Large intestine (tissue), 1 donor: Measurements from ENCODE around the gene VRK3. TPM values are rescaled to one million over a fixed set of nuclear protein-coding genes. Genes with fewer than 3 reads are reported as not detected.

ENCODE experiments used
- polyA plus RNA-seq: library from polyadenylated mRNA; unstranded; fragments of 120-200 nt; gene quantifications from one replicate; pipeline ENCODE4 v1.2.1, GENCODE V29; 2013

VRK3 gene
- polyA plus RNA-seq, 1 donor, result 52.9 TPM

Other genes with a start within 250 kb of the VRK3 start
- 18.4 TPM for gene FUZ, start 212.1 kb downstream of the VRK3 start, polyA plus RNA-seq
- 57.7 TPM for gene MED25, start 207.1 kb downstream of the VRK3 start, polyA plus RNA-seq
- gene PTOV1, start 174.2 kb downstream of the VRK3 start, polyA plus RNA-seq, result 153 TPM
- gene PNKP, start 157.8 kb downstream of the VRK3 start, polyA plus RNA-seq, result 61.2 TPM
- gene AKT1S1, start 148.0 kb downstream of the VRK3 start, polyA plus RNA-seq, result 38.5 TPM
- gene TBC1D17, start 147.7 kb downstream of the VRK3 start, polyA plus RNA-seq, result 31.6 TPM
- 3.5 TPM for gene IL4I1, start 128.5 kb downstream of the VRK3 start, polyA plus RNA-seq
- gene ATF5, start 96.2 kb downstream of the VRK3 start, polyA plus RNA-seq, result 44.7 TPM
- gene NUP62, start 95.9 kb downstream of the VRK3 start, polyA plus RNA-seq, result 46.2 TPM
- gene SIGLEC11, start 64.2 kb downstream of the VRK3 start, polyA plus RNA-seq, result 23.8 TPM
- gene ZNF473, start 633 bp upstream of the VRK3 start, polyA plus RNA-seq, result 6.7 TPM
- not detected for gene IZUMO2, start 137.9 kb upstream of the VRK3 start, polyA plus RNA-seq
- gene MYH14, start 178.2 kb upstream of the VRK3 start, polyA plus RNA-seq, result 221 TPM